GM12892 (cell line): ENCODE data around the gene FKBP2.

Experiments
- DNase-seq: peaks from one replicate; pipeline ENCODE4 v3.0.0; 2011; ENCODE audit not compliant: insufficient read length
- FAIRE-seq: peaks from 2 replicates; lab custom pipeline; 2011; peaks lifted over from hg19 to GRCh38; lab: Jason Lieb, UNC
- POLR2A ChIP-seq: IDR thresholded peaks from 2 replicates; pipeline ENCODE4 v1.6.1; 2011; ENCODE audit warnings: low read depth, low read length, control low read depth
- POLR2AphosphoS5 ChIP-seq: IDR thresholded peaks from 2 replicates; pipeline ENCODE4 v1.6.1; 2011; ENCODE audit warnings: low read depth, low read length, control low read depth
- TAF1 ChIP-seq: IDR thresholded peaks from 2 replicates; pipeline ENCODE4 v1.6.1; 2011; ENCODE audit warnings: low read depth, mild to moderate bottlenecking, control low read depth, low read length, borderline replicate concordance

Gene FKBP2

GRCh38 chr11:64207256-64208085 is 33.4 kb upstream of the FKBP2 start:
- DNase-seq (peak; percentile 97), FAIRE-seq (peak; percentile 98)
- TF ChIP-seq POLR2A, result peak; percentile 85
- TF ChIP-seq POLR2AphosphoS5, result peak; percentile 93
- TF ChIP-seq TAF1, result peak; percentile 60

GRCh38 chr11:64208086-64208795 is 32.7 kb upstream of the FKBP2 start:
- FAIRE-seq (no peak), DNase-seq (no peak)
- no peak for TF ChIP-seq TAF1
- TF ChIP-seq POLR2A, result no peak
- TF ChIP-seq POLR2AphosphoS5, result no peak

- TF ChIP-seq POLR2AphosphoS5 (no peak), POLR2A (no peak), TAF1 (no peak)
- no peak for FAIRE-seq
- DNase-seq, result no peak
These were observed 31.9 kb upstream of the FKBP2 start for GRCh38 chr11:64208796-64209562.

- TF ChIP-seq POLR2A (no peak), POLR2AphosphoS5 (no peak), TAF1 (no peak)
- FAIRE-seq (no peak), DNase-seq (no peak)
These were observed 31.4 kb upstream of the FKBP2 start for GRCh38 chr11:64209563-64209843.

GRCh38 chr11:64210301-64211020 is 30.4 kb upstream of the FKBP2 start:
- DNase-seq (no peak), FAIRE-seq (no peak)
- TF ChIP-seq POLR2AphosphoS5 (no peak), POLR2A (no peak), TAF1 (no peak)

- no peak for DNase-seq
- no peak for FAIRE-seq
- TF ChIP-seq TAF1 (no peak), POLR2AphosphoS5 (no peak), POLR2A (no peak)
These were observed 29.6 kb upstream of the FKBP2 start for GRCh38 chr11:64211181-64211872.

GRCh38 chr11:64216879-64217278 is 24.0 kb upstream of the FKBP2 start:
- DNase-seq, result no peak
- FAIRE-seq, result no peak
- TF ChIP-seq TAF1, result no peak
- TF ChIP-seq POLR2AphosphoS5, result no peak
- TF ChIP-seq POLR2A, result no peak

GRCh38 chr11:64218628-64219353 is 22.1 kb upstream of the FKBP2 start:
- DNase-seq (no peak), FAIRE-seq (peak; percentile 40)
- no peak for TF ChIP-seq TAF1
- TF ChIP-seq POLR2AphosphoS5, result no peak
- no peak for TF ChIP-seq POLR2A

- no peak for TF ChIP-seq POLR2AphosphoS5
- TF ChIP-seq TAF1, result no peak
- TF ChIP-seq POLR2A, result no peak
- DNase-seq, result no peak
- no peak for FAIRE-seq
These were observed 21.6 kb upstream of the FKBP2 start for GRCh38 chr11:64219354-64219684.

- TF ChIP-seq POLR2A (no peak), TAF1 (no peak), POLR2AphosphoS5 (no peak; the same call in 1 of the 2 replicates)
- FAIRE-seq, result no peak
- DNase-seq, result no peak
These were observed 21.1 kb upstream of the FKBP2 start for GRCh38 chr11:64219755-64220154.
